ENCODE results near the gene AFF2. TPM values are rescaled to one million over a fixed set of nuclear protein-coding genes. Genes with fewer than 3 reads are reported as not detected.

AFF2 gene
- total RNA-seq, 2 donors from 2014 or later, result 0.89 to 3.2 TPM

DNA sequence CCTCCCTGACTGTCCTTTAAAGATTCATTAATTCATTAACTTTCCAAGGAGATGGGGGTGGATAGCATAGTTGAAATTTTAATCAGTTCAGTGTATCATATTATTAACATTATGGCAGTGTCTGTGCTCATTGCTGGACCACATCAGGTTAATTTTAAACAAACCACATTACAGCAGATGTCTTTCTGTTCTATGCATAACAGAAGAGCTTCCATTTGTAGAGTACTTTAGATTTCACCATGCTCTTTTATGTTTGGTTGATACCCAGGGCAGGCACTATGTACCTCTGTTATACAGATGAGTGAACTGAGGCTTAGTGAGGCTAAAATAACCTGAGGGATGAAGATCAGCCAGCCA, 41.1 kb downstream of the AFF2 start:
- no peaks in the 10 kb centered on the region for H3K27me3 ChIP-seq
- H3K4me3 ChIP-seq, result no peak overlapping the region
- no peaks in the 10 kb centered on the region for H3K9me3 ChIP-seq
- no peaks in the 10 kb centered on the region for H3K36me3 ChIP-seq
- H3K4me1 ChIP-seq, result no peaks in the 10 kb centered on the region
- TF ChIP-seq CTCF (IDR thresholded peaks at IDR 0.05), result no peak
- H3K27ac ChIP-seq, result no peak overlapping the region
- DNase-seq (ENCODE audit: low spot score), result no peak

- TF ChIP-seq CTCF (IDR thresholded peaks at IDR 0.05), result no peak
- no peak for DNase-seq (ENCODE audit: low spot score)
- Histone ChIP-seq H3K27me3 (no peaks in the 10 kb centered on the region), H3K9me3 (no peaks in the 10 kb centered on the region), H3K27ac (no peak overlapping the region), H3K4me1 (no peaks in the 10 kb centered on the region), H3K36me3 (no peaks in the 10 kb centered on the region), H3K4me3 (no peak overlapping the region)
These were observed 42.3 kb downstream of the AFF2 start for GRCh38 chrX:148542481-148543255.

DNA sequence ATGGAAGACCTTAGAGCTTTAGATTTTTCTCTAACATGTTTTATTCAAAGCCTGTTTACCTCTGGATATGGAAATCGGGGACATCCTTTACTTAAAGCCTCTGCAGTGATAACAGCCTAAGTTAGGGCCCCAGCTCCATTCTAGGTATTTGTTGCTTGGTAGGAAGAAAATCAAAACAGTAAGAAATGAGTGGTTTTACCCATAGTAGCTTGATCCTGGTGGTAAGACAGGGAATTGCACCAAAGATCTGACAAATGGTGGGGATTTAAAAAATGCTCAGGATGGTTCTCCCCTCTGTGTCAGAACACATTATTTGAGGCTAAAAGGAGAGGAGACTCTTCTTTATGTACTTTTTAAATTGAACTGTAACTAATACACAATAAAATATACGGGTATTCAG, 52.4 kb downstream of the AFF2 start:
- H3K9me3 ChIP-seq, result no peaks in the 10 kb centered on the region
- no peaks in the 10 kb centered on the region for H3K36me3 ChIP-seq
- no peaks in the 10 kb centered on the region for H3K27me3 ChIP-seq
- no peak for TF ChIP-seq CTCF (IDR thresholded peaks at IDR 0.05)
- H3K4me3 ChIP-seq, result no peak overlapping the region
- no peak overlapping the region for H3K27ac ChIP-seq
- H3K4me1 ChIP-seq, result no peaks in the 10 kb centered on the region
- DNase-seq (ENCODE audit: low spot score), result no peak

- TF ChIP-seq CTCF (IDR thresholded peaks at IDR 0.05), result no peak
- Histone ChIP-seq H3K4me1 (no peaks in the 10 kb centered on the region), H3K4me3 (no peak overlapping the region), H3K36me3 (no peaks in the 10 kb centered on the region), H3K27ac (no peak overlapping the region), H3K9me3 (no peaks in the 10 kb centered on the region), H3K27me3 (no peaks in the 10 kb centered on the region)
- DNase-seq (ENCODE audit: low spot score), result no peak
These were observed 54.7 kb downstream of the AFF2 start for GRCh38 chrX:148555101-148555500.

- no peaks in the 10 kb centered on the region for H3K9me3 ChIP-seq
- H3K27ac ChIP-seq, result no peak overlapping the region
- no peaks in the 10 kb centered on the region for H3K4me1 ChIP-seq
- no peaks in the 10 kb centered on the region for H3K27me3 ChIP-seq
- TF ChIP-seq CTCF (IDR thresholded peaks at IDR 0.05), result no peak
- no peak overlapping the region for H3K4me3 ChIP-seq
- no peak for DNase-seq (ENCODE audit: low spot score)
- no peaks in the 10 kb centered on the region for H3K36me3 ChIP-seq
These were observed 55.3 kb downstream of the AFF2 start for GRCh38 chrX:148555571-148556243.

Data from right atrium auricular region (tissue), 2 donors.